HG03103 (cell line): ENCODE results near the gene UCN3.
A peak's percentile ranks its signal among the peaks of the same experiment; 100 is the strongest.
"Not testable (repeated sequence)": the region's sequence is repeated elsewhere in the genome, so short reads cannot be mapped to it uniquely, and the experiment has no call there.

ENCODE experiments used
- ATAC-seq: cut with Tn5 transposase; IDR thresholded peaks from one replicate; pipeline ENCODE4 v1.9.1; 2021; ENCODE audit warnings: low read depth; ENCODE audit not compliant: unreplicated experiment

The UCN3 gene

DNA sequence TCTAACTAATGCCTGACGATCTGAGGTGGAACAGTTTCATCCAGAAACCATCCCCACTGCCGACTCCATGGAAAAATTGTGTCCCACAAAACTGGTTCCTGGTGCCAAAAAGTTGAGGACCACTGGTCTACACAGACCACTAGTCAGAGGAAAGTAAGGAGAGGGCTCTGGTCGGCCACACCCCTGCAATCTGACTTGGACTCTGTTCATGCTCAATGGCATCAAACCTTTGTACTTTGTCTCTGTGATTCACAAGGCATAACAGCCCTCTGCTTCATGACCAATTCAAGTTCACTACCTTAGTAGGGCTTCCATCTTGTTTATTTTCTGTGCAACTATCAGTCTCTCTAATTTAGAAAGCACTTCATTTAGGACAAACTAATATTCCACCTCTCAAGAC, 38.0 kb downstream of the UCN3 start:
- ATAC-seq: no peak

DNA sequence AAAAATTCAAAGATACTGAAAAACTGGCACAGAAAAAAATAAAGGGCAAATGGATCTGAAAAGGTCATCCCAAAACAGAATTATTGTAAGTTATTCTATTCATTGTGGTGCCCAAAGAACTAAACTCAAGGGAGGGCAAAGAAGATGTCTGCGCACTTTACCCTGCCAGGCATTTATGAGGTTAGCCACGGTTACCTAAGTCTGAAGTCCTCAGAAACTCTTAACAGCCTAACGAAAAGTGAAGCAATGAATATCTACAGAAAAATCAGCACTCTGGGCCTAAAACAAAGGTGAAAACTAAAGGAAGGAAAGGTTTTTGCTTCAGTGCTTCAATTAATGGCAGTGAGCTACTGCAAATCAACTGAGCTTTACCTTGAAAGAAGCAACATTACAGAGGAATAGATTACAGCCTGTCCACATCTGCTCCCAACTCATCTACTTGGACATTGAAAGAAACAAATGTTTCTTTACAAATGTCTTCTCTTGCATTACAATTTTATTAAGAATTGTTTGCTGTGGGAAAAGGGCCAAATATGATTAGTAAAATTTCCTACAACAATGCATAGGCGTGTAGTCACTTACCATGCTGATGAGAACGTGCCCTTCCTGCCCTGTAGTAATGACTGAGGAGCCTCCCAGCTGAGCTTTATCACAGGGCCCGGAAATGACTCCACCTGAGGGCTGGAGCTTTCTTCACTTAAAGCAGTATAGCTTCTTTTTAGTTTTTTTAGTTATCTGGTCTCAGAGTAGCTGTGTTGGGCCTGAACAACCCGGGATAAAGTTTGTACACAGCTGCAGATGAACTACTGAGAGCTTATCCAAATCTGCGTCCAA, 39.7 kb downstream of the UCN3 start, which contains the start of gene TUBAL3:
Gene TUBAL3 (minus strand): TSS at position 621 of the 834 bp plus-strand sequence. CDS start 36 bp downstream, at position 585.
- no peak for ATAC-seq

DNA sequence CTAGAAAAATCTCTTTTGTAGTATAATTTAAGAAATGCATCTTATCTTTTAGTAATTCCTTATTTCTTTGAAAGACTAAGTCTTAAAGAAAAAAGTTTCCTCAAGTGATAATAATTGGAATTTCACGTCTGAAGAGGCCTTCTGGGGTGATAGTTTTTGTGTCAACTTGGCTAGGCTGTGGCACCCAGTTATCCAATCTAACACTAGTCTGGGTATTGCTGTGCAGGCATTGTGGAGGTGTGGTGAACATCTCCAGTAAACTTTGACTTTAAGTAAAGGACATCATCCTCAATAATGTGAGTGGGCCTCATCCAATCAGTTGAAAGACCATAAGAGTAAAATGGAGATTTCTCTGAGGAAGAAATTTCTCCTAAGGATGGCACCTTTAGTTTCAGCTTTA, 42.2 kb downstream of the UCN3 start:
- ATAC-seq: no peak

DNA sequence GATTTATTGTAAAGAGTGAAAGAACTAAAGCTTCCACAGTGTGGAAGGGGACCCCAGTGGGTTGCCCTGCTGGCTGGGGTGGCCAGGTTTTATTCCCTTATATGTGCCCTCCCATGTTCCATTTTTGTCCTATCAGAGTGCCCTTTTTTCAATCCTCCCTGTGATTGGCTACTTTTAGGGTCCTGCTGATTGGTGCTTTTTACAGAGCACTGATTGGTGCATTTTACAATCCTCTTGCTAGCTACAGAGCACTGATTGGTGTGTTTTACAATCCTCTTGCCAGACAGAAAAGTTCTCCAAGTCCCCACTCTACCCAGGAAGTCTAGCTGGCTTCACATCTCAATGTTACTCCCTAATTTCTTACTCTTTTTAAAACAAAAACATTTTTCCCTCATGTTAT, 46.0 kb downstream of the UCN3 start:
- ATAC-seq: not testable (repeated sequence)

DNA sequence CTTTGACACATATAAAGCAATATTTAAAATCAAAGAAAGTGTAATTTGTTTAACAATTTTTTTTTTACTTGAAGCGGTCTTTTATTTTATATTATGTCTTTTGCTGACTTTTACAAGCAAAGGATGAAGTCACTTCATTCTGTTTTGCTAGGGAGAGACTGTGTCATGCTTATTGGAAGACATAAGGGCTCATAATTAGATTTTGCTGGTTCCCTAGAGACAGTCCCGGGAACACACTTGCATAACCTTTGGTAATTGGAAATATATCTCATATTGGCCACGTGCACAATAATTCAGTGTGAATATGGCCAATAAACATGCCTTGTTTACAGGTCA, 47.1 kb downstream of the UCN3 start:
- ATAC-seq: no peak

DNA sequence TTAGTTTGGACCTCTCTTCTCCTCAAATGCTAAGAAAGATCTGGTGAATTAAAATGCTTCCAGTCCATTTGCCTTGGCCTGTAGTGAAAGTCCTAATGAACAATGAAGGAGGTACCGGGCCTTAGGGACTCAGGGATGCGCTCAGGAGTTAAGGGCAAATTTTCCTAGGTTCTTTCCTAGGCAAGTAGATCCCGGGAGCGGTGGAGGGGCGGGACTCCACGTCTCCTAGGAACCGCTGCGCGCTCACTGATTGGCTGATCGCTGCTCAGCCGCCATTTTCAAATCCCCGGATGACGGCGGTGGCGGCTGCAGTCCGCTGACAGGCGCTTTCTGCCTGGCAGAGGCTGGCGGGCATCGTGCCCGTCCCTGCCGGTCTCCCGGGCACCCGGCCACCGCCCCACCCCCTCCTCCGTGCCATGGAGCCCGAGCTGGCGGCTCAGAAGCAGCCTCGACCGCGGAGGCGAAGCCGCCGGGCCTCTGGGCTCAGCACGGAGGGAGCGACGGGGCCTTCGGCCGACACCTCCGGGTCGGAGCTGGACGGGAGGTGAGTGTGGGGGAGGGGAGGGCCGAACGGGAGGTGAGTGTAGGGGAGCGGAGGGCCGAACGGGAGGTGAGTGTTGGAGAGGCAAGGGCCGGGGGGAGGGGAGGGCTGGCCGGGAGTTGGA, 47.6 kb downstream of the UCN3 start, which contains the start of gene NET1:
Gene NET1 (plus strand): TSS at position 281 of the 665 bp plus-strand sequence. CDS start 136 bp downstream, at position 417.
- ATAC-seq: peak; percentile 97

DNA sequence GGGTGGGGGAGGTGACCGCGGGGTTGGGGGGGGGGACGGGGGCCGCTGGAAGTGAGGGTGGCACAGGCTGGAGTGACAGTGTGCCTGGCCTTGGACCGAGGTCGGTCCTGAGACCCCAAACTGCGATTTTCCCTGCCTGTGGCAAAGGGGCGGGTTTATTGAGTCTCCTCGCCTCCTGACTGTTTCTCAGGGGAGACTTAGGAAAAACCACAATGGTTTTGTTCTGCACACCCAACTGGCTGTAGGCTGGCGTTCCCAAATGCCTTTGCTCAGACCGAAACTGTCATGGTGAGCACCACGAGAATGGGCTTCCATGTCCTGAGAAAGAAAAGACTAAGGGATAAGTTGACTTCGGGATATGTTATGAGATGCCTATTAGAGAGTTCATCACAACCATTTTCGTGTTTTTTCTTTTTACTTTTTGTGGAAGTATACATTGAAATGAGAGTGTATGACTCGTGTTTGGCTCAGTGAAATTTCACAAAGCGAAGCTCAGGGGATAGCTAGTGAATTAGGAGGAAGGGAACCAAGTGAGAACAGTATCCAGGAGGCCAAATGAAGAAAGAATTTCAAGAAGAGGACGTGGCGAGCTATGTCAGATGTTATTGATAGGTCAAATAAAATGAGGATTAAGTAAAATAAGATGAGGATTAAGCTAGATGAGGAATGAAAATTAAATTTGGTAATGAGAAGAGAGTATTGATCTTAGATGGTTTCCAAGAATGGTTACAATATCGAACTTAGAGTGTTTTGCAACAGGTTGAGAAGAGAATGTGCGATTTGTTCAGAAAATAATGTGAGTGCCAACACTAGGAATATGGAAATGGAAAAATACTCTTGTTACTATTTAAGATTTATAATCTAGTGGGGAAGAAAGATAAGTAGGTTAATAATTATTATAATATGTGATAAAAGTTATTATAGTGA, 48.5 kb downstream of the UCN3 start:
- no peak for ATAC-seq

DNA sequence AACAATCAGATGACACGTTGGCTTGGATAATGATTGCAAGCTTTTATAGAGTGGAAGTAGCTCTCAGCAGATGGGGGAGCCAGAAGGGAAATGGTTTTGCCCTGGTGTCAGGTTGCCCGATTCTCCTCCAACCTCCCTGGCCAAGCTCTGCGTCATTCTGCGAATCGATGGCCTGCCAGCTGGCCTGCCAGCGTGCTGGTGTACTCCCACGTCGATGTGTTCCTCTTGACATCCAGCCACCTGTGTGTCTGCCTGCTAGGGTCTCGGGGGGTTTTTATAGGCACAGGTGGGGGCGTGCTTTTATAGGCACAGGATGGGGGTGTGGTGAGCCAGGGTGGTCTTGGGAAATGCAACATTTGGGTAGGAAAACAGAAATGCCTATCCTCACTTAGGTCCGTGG, 52.2 kb downstream of the UCN3 start:
- ATAC-seq: no peak

DNA sequence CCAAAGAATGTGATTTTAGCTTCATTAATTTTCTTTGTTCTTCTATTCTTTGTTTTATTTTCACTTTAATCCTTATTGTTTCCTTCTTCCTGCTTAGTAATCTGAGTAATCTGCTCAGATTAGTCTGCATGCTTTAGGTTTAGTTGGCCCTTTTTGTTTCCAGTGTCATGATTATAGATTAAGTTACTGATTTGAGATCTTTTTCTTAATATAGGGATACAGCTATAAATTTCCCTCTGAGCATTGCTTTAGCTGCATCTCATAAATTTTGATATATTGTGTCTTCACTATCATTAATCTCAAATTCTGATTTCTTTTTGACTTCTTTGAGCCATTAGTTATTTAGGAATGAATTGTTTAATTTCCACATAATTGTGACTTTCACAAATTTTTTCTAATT, 53.8 kb downstream of the UCN3 start:
- ATAC-seq: no peak

DNA sequence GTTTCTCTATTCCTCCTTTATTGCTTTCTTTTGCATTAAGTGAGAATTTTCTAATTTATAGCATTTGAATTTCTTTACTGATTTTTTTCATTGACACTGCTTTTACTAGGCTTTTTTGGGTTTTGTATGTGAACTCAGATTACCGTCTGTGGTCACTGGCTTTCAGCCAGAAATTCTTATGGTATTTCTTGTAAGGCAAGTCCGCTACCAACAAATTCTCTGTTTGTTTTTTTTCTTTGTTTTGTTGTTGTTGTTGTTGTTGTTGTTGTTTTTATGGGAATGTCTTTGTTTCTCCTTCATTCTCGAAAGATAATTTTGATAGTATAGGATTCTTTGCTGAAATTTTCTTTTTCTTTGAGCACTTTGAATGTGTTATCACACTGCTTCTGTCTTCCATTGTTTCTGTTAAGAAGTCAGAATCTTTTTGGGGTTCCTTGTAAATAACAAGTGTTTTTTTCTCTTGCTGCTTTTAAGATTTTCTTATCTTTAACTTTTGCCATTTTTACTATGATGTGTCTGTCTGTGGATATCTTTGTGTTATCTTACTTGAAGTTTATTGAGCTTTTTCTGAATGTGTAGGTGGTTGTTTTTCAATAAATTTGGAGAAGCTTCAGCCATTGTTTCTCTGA, 54.8 kb downstream of the UCN3 start:
- ATAC-seq: no peak

DNA sequence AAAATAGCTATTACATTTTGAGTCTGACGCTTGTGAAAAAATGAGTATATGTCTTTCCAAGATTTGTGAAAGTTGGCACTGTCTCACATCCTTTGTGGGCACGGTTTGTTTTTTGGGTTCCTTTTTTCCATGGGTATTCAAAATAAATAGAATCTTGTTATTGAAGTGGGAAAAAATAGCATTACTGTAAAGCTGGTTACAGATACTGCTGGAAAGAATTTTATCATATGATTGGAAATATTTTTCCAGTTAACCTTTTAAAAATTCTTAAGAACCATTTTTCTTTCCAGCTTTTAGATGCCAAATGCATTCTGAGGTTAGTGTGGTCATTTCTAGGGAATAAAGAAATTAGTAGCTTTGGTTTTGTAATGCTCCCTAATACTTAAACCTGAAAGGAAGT, 59.0 kb downstream of the UCN3 start:
- no peak for ATAC-seq
